HFFc6 (cell line): Measurements from ENCODE around the gene FGF1. TPM values are rescaled to one million over a fixed set of nuclear protein-coding genes. Genes with fewer than 3 reads are reported as not detected.

Source experiments
- DNase-seq: peaks from one replicate; pipeline ENCODE4 v3.0.0-alpha.2; 2018
- H3K27ac Mint-ChIP-seq: 2 replicates; pipeline ENCODE4 v1.8.0; 2020; ENCODE audit warnings: mild to moderate bottlenecking, mixed read lengths
- H3K27me3 Mint-ChIP-seq: 2 replicates; pipeline ENCODE4 v1.8.0; 2021; ENCODE audit warnings: mild to moderate bottlenecking, moderate library complexity, mixed read lengths; ENCODE audit not compliant: insufficient read depth
- H3K36me3 Mint-ChIP-seq: 2 replicates; pipeline ENCODE4 v1.8.0; 2021; ENCODE audit warnings: low read depth, mixed read lengths
- H3K4me1 Mint-ChIP-seq: 2 replicates; pipeline ENCODE4 v1.8.0; 2020; ENCODE audit warnings: low read depth, mixed read lengths
- H3K4me3 Mint-ChIP-seq: 2 replicates; pipeline ENCODE4 v1.8.0; 2020; ENCODE audit warnings: mild to moderate bottlenecking, moderate library complexity, mixed read lengths
- H3K9me3 Mint-ChIP-seq: 2 replicates; pipeline ENCODE4 v1.8.0; 2020; ENCODE audit warnings: mild to moderate bottlenecking, mixed read lengths
- total RNA-seq, 6 experiments: library from RNA; stranded (reverse); fragmentation: NEBNext Ultra II Directional; extraction: Animal tissue kit (Norgen Biotek cat#: 25700); gene quantifications; 2 replicates in 1 of 6; 3 replicates in 5 of 6; pipeline ENCODE4 v1.2.3, GENCODE V29; 2021
- TF ChIP-seq, protein P1 (sequence below): fragments of 200-600 bp; sonication (generic); IDR thresholded peaks from 2 replicates; pipeline ENCODE4 v1.5.0; 2021; ENCODE audit warnings: antibody characterized with exemption, mild to moderate bottlenecking

The FGF1 gene
- total RNA-seq, 6 experiments from 2014 or later = 34.2 to 42.4 (median 37.2) TPM

DNA sequence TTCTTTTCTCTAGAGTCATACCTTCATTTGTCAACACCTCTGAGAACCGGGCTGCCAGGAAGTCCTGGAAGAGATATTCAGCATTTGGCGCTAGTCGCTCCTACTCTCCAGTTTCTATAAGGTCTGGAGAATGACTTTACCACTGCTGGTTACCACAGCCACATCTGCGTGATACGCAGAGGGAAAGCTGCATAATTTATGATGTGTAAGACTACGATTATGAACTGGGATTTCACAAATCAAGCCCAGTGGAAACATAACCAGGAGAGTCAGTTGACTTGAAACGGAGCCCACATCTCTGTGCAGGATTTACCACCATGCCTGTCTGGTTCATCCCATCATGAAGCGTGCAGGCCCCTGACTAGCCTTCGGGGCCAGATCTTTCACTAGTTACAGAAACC is 72.6 kb downstream of the FGF1 start:
- Mint-ChIP-seq H3K4me3 (peak overlapping the region; percentile 0; the same call in 1 of the 2 replicates), H3K4me1 (peaks cover 61% of the 10 kb centered on the region), H3K27me3 (no peaks in the 10 kb centered on the region), H3K36me3 (peaks cover 8% of the 10 kb centered on the region; the same call in 1 of the 2 replicates), H3K9me3 (no peaks in the 10 kb centered on the region), H3K27ac (peak overlapping the region; percentile 10)
- TF ChIP-seq, protein P1, sequence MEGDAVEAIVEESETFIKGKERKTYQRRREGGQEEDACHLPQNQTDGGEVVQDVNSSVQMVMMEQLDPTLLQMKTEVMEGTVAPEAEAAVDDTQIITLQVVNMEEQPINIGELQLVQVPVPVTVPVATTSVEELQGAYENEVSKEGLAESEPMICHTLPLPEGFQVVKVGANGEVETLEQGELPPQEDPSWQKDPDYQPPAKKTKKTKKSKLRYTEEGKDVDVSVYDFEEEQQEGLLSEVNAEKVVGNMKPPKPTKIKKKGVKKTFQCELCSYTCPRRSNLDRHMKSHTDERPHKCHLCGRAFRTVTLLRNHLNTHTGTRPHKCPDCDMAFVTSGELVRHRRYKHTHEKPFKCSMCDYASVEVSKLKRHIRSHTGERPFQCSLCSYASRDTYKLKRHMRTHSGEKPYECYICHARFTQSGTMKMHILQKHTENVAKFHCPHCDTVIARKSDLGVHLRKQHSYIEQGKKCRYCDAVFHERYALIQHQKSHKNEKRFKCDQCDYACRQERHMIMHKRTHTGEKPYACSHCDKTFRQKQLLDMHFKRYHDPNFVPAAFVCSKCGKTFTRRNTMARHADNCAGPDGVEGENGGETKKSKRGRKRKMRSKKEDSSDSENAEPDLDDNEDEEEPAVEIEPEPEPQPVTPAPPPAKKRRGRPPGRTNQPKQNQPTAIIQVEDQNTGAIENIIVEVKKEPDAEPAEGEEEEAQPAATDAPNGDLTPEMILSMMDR = no peak
- DNase-seq = peak; percentile 33

DNA sequence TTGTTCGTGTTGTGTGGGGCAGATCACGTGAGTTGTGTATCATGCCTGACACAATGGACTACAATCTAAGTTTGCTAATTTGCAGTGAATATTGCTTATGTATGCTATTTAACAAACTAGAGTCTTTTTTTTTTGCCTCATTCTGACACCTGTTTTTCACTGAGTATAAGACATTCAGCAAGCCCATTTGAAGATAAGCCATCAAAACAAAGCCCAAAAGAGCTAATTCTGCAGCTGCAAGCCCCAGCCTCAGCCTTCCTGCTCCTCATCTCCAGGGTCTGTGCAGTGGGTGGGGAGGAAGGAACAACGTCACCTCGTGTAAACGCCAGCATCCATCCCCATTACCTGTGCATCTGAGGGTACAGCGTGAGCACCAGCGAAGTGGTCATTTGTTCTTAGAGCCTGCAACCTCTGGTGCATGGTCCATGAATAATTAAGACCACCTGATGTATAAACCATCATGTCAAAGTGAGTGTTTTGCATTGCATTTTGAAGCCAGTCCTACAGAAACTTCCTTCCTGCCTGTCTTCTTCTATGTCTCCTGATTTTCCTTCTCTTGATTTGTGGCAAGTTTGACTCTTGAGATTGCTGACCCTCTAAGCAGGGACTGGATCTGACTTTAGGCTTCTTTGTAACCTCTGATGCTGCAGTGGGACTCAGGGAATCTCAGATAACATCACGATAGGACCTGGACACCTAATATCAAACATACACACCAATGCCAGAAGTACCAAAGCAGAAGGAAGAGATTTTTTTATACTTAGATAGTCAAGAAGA is 73.2 kb downstream of the FGF1 start:
- TF ChIP-seq, protein P1 = no peak
- peak overlapping the region; percentile 0; the same call in 1 of the 2 replicates for H3K4me3 Mint-ChIP-seq
- no peaks in the 10 kb centered on the region for H3K27me3 Mint-ChIP-seq
- H3K4me1 Mint-ChIP-seq = peaks cover 55% of the 10 kb centered on the region
- no peaks in the 10 kb centered on the region for H3K9me3 Mint-ChIP-seq
- H3K27ac Mint-ChIP-seq = peak overlapping the region; percentile 10; the same call in 1 of the 2 replicates
- DNase-seq = no peak
- peaks cover 8% of the 10 kb centered on the region; the same call in 1 of the 2 replicates for H3K36me3 Mint-ChIP-seq

DNA sequence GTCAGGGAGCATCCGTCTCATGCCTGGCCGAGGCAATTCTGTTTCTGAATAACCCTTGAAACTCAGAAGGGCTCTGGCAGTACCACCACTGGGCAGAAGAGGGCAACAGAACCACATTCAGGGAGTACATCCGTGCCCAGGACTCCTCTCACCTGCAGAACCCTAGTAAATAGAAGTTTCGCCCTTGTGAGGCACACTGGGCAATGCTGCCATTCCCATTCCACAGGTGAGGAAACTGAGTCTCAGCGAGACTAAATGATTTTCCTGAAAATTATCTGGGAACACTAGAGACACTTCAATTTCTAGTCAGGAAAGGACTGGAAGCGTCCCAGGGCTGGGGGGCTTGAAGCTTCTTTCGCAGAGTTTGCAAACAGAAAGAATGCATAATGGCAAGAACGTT is 74.7 kb downstream of the FGF1 start:
- no peaks in the 10 kb centered on the region for H3K9me3 Mint-ChIP-seq
- peaks cover 8% of the 10 kb centered on the region; the same call in 1 of the 2 replicates for H3K36me3 Mint-ChIP-seq
- H3K4me1 Mint-ChIP-seq = peaks cover 42% of the 10 kb centered on the region
- H3K27ac Mint-ChIP-seq = no peak overlapping the region
- TF ChIP-seq, protein P1 = peak; percentile 95
- DNase-seq = peak; percentile 45
- no peaks in the 10 kb centered on the region for H3K27me3 Mint-ChIP-seq
- no peak overlapping the region for H3K4me3 Mint-ChIP-seq

DNA sequence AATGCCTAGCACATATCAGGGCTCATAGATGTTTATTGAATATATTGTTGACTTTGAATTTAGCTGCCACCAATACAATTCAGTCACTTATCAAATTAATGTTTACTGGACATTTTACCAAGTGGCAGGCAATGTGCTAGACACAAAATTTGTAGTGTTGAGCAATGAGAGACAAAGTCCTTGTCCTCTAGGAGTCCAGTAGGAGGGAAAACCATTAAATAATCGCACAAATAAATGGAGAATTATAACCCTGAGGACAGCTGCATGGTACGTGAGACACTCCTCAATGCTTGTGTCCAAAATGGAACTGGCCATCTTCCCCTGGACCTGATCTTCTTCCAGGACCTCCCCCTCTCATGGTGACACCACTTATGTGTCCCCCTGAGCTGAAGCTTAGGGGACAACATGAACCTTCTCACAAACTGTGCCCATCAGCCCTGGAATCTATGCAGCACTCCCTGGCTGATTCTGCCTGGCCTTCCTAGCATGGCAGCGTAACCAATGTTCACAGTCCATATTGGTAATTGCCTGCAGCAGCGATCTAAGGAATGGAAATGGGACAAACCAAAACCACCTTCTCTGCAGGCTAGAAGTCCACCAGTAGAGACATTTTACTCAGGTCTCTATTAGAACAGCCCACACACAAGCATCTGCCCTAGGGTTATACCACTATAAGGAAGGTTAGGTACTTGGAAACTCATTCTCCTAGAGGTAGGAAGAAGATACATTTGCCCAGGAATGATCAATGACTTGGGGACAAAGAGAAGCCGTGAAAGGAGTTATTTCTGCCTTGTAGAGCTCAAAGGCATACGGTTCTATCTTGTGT is 75.5 kb downstream of the FGF1 start:
- no peak for DNase-seq
- Mint-ChIP-seq H3K36me3 (peaks cover 8% of the 10 kb centered on the region; the same call in 1 of the 2 replicates), H3K27ac (no peak overlapping the region), H3K9me3 (no peaks in the 10 kb centered on the region), H3K27me3 (no peaks in the 10 kb centered on the region), H3K4me3 (no peak overlapping the region), H3K4me1 (peaks cover 36% of the 10 kb centered on the region)
- TF ChIP-seq, protein P1 = no peak

DNA sequence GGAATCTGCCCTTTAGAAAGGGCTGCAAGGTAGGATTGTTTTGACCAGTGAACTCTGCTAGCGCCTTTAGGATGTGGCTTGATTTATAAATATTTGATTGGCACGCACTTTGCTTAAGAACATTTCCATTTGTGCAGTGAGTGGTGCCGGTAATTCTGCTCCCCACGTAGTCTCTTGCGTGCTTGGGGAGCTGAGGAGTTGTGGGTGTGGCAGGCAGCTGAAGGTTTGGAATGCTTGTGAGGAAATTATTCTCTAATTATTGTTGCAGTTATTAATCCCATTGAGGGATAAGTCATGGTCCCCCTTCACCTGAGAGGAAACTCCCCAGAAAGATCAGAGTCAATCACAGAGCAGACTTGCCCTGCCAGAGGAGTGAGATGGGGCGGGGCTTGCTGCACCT is 76.7 kb downstream of the FGF1 start:
- no peak overlapping the region for H3K27ac Mint-ChIP-seq
- peaks cover 29% of the 10 kb centered on the region for H3K4me1 Mint-ChIP-seq
- no peak overlapping the region for H3K4me3 Mint-ChIP-seq
- TF ChIP-seq, protein P1 = no peak
- peaks cover 8% of the 10 kb centered on the region; the same call in 1 of the 2 replicates for H3K36me3 Mint-ChIP-seq
- no peaks in the 10 kb centered on the region for H3K27me3 Mint-ChIP-seq
- no peak for DNase-seq
- no peaks in the 10 kb centered on the region for H3K9me3 Mint-ChIP-seq
